Cardiac fibroblast (primary cell): ENCODE results near the gene TRPM7.
A peak's percentile ranks its signal among the peaks of the same experiment; 100 is the strongest.
"Not testable (repeated sequence)": the region's sequence is repeated elsewhere in the genome, so short reads cannot be mapped to it uniquely, and the experiment has no call there.

ENCODE experiments used
- DNase-seq, 2 donors: peaks; one replicate each; pipeline versions ENCODE4 v3.0.0 to v3.0.0-alpha.2; 2010; ENCODE audit warnings: low read depth in 2 of 2
- H3K4me3 ChIP-seq, 2 donors: replicated peaks in 1 of 2; 1 replicate in 1 of 2; 2 replicates in 1 of 2; pipeline ENCODE4 v1.5.1; 2011; ENCODE audit warnings: low read depth in 2 of 2, low read length in 2 of 2, mild to moderate bottlenecking in 2 of 2, moderate library complexity in 1 of 2
- TF ChIP-seq, protein P1 (sequence below): IDR thresholded peaks from one replicate; pipeline ENCODE4 v1.5.1; 2011; ENCODE audit warnings: low read depth, mild to moderate bottlenecking, low read length, inconsistent platforms

TRPM7 gene

DNA sequence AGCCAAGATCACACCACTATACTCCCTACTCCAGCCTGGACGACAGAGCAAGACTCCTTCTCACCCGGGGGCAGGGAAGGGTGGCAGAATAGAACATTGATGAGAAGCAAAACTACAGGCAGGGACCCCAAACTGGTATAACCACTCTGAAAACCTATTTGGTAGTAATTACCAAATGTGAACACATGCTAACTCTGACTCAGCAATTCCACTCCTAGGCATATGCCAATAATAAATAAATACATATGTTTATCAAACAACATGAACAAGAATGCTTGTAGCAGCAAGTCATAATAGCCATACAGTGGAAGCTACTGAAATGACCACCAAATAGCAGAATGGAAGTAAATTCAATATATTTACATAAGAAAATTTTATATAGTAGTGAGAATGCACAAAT, 109.1 kb downstream of the TRPM7 start:
- TF ChIP-seq, protein P1, sequence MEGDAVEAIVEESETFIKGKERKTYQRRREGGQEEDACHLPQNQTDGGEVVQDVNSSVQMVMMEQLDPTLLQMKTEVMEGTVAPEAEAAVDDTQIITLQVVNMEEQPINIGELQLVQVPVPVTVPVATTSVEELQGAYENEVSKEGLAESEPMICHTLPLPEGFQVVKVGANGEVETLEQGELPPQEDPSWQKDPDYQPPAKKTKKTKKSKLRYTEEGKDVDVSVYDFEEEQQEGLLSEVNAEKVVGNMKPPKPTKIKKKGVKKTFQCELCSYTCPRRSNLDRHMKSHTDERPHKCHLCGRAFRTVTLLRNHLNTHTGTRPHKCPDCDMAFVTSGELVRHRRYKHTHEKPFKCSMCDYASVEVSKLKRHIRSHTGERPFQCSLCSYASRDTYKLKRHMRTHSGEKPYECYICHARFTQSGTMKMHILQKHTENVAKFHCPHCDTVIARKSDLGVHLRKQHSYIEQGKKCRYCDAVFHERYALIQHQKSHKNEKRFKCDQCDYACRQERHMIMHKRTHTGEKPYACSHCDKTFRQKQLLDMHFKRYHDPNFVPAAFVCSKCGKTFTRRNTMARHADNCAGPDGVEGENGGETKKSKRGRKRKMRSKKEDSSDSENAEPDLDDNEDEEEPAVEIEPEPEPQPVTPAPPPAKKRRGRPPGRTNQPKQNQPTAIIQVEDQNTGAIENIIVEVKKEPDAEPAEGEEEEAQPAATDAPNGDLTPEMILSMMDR: no peak
- DNase-seq: no peak
- H3K4me3 ChIP-seq: no peak overlapping the region

DNA sequence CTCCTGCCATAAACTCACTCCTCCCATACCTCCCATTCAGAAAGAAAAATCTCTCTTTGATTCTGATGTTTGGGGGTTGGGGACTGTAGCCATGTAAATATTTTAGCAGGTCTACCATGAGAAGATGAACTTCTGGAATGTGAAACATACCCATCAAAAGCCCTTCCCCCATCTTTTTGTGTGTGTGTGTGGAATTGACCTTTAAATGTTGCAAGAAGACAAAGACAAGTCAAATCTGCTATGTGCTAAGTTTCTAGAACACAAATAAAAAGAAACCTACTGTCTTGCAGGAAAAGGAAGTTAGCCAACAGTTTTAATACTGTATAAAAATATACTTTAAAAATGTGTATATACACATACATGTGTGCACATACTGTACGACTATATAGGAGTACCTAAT, 110.4 kb downstream of the TRPM7 start:
- TF ChIP-seq, protein P1: no peak
- DNase-seq: peak in 1 of 2 donors; percentile 8
- H3K4me3 ChIP-seq: no peak overlapping the region

DNA sequence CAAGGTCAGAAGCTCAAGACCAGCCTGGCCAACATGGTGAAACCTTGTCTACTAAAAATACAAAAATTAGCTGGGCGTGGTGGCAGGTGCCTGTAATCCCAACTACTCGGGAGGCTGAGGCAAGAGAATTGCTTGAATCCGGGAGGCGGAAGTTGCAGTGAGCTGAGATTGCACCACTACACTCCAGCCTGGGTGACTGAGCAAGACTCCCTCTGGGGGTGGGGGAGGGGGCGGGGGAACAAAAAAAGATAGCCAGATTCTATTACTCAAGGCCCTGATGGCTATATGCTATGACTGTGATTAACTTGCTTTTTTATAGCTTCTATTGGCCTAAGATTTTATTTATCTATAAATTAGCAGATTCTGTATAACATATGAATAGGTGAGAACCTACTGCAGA, 112.8 kb downstream of the TRPM7 start:
- not testable (repeated sequence) for H3K4me3 ChIP-seq, DNase-seq

DNA sequence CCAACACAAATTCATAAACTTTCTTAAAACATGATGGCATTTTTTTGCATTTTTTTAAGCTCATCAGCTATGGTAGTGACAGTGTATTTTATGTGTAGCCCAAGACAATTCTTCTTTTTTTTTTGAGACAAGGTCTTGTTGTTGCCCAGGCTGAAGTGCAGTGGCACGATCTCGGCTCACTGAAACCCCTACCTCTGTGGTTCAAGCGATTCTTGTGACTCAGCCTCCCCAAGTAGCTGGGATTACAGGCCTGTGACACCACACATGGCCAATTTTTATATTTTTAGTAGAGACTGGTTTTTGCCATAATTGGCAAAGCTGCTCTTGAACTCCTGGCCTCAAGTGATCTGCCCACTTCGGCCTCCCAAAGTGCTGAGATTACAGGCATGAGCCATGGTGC, 122.8 kb downstream of the TRPM7 start:
- no peak for DNase-seq
- TF ChIP-seq, protein P1: no peak
- no peak overlapping the region for H3K4me3 ChIP-seq

DNA sequence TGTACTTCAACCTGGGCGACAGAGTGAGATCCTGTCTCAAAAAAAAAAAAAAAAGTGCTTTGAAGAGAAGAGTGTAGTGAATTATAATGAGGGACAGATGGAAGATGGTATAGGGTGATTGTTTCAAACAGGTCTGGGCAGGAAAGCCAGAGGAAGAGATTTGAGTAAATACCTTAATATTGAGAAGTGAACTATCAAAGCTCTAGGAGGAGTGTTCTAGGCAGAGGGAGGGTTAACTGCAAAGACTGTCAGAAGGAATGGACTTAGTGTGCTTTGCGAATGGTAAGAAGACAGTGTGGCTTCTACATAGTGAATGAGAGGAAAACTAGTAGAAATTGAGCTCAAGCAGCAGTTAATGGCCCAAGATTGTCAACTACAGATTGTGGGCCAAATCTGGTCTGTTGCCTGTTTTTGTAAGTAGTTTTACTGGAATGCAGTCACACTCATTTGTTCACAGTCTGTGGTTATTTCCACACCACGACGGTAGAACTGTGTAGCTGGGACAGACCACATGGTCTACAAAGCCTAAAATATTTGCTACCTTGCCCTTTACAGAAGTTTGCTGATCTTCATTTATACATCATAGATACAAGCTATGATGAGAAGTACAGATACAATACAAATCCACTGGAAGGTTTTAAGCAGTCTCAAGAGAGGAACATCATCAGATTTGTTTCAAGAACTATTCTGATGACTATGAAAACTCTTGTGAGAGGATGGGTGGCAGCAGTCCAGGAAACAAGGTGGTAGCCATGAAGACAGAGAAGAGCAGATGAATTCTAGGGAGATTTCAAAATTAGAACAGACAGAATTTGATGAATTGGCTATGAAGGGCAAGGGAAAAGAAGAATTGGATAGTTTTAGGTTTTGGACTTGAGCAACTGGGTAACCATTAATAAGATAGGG, 123.6 kb downstream of the TRPM7 start:
- H3K4me3 ChIP-seq: no peak overlapping the region
- DNase-seq: peak; percentile 5 to 16
- TF ChIP-seq, protein P1: no peak

DNA sequence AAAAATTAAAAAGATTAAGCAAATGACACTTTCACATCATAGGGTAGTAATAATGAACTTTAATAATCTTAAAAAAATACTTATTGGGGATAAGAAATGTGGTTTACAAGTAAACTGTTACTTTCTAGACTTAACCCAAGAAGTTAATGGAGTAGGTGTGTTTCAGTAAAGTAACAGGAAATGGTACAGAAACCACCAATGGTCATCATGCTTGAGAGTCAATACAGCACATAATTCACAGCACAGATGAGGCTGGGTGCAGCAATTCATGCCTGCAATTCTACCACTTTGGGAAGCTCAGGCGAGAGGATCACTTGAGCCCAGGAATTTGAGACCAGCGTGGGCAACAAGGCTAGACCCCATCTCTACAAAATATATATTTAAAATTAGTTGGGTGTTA, 128.6 kb downstream of the TRPM7 start:
- no peak overlapping the region for H3K4me3 ChIP-seq
- TF ChIP-seq, protein P1: no peak
- no peak for DNase-seq

DNA sequence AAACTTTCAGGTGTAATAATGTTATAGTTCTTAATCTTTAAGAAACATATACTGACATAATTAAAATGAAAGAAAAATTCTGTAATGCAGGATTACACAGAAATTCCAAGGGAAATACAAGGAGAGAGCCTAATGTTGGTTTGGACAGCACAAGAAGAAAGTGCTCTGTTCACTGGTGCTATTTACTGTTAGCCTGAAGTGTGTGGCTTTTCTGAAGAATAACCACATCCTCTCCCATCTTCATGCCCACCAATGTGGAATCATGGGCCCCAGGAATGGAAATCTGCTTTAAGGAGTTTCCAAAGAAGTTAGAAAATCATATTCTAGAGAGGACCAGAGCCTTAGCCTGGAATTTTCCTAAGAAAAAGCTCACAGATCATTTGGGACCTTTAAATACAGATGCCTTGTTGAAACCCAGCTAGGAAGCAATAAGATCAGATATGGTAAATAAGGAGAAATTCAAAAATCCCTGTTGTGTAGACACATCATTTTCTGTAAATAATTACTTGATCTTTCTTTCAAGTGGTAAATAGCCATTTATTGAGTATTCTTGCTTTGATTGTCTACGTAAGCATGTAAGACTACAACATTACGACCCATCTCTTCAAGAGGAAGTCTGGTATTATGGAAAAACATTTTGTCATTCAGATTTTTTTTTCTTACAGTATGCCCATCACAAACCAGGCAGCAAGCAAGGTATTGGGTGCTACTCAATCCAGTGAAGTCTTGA, 129.8 kb downstream of the TRPM7 start:
- TF ChIP-seq, protein P1: no peak
- DNase-seq: no peak
- H3K4me3 ChIP-seq: no peak overlapping the region
